Stimulated activated CD8-positive, alpha-beta memory T cell treated with anti-CD3 and anti-CD28 coated beads, Interleukin-15, amount 100 ng/mL, for 1 hour (primary cell): ENCODE measurements around the gene TRIM8.
A peak's percentile ranks its signal among the peaks of the same experiment; 100 is the strongest.

ENCODE experiments used
- DNase-seq: peaks from one replicate; pipeline ENCODE4 v3.0.0-alpha.2; 2020; ENCODE audit warnings: low read depth

Gene TRIM8, protein sequence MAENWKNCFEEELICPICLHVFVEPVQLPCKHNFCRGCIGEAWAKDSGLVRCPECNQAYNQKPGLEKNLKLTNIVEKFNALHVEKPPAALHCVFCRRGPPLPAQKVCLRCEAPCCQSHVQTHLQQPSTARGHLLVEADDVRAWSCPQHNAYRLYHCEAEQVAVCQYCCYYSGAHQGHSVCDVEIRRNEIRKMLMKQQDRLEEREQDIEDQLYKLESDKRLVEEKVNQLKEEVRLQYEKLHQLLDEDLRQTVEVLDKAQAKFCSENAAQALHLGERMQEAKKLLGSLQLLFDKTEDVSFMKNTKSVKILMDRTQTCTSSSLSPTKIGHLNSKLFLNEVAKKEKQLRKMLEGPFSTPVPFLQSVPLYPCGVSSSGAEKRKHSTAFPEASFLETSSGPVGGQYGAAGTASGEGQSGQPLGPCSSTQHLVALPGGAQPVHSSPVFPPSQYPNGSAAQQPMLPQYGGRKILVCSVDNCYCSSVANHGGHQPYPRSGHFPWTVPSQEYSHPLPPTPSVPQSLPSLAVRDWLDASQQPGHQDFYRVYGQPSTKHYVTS

DNA sequence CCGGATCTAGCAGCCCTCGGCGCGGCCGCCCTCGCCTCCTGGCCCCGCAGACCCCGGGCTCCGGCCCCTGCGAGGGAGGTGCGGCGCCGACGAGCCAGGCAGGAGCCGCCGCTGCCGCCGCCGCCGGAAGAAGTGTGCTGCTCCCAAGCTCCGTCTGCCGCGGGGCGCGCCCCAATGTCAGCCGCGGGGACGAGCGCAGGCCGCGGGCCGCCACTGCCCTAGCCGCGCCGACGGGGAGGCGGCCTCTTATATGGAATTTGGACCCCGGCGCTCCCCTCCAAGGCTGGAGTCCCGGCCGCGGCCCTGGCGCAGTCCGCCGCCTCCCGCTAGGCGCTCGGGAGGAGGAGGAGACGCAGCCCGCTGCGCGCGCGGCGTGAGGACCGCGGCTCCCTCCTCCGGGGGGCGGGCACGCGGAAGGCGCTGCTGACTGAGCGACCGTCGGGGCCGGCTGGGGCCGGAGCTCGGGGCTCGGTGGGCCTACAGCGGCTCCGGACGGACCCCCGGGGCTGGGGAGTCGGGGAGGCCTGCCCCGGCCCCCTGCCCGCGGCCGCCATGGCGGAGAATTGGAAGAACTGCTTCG lies at the start of gene TRIM8:
TSS of gene TRIM8 (plus strand) at position 414 of the 580 bp plus-strand sequence. CDS start at position 553, 139 bp downstream.
- no peak for DNase-seq

DNA sequence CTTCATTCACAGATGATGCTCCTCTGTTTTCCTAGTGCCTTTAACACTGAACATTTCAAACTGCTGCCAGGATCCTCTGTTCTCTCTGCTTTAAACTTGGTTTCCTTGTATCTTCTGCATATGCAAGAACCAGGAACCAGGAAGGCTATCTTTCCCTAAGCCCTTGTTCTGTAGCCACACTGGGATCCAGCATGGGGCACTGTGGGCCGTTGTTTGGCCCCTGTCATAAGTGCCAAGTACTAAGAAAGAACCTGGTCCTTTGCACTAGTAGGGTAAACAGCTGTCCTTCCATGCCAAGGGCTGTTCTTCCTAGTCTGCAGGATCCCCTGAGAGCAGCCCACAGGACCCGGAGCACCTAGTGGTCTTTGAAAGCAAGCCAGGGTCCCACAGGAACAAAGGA lies 49.0 kb upstream of the TRIM8 start:
- DNase-seq, result no peak

DNA sequence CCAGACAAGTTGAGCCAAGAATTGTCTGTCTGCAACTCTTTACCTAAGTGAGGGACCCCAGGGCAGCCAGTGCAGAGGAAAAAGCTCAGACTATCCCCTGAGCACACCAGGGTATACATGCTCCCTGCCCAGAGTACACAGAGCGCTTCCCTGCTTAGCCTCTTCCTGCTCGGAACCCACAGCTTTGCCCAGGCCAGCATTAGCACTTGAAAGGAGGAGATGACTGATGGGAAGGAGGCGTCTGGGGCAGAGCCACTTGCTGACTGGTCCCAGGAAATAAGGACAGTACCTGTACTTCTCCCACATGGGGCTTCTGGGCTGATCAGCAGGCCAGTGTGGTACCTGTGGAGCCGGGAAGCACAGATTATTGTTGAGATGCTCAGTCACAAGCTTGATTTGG lies 48.4 kb upstream of the TRIM8 start:
- no peak for DNase-seq

DNA sequence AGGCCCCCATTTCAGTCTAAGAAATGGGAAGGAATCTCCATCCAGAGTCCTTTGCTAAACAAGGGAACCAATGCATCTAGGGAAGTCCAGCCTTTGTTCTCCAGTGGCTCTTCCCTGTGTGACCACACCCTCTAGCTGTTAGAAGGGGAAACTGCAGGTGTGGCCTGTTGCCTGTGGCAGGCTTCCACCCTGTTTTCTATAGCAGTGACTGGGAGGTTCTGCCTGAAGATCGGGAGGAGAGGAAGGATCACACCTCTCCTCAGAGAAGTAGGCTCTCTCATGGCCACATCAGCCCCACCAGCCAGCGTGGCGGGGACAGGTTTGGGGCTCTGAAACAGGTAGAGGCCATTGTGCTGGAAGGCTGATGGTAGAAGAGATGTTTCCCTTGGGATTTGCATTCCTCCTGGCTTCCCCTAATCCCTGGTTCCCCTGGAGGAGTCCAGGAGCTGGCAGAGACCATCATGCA lies 47.7 kb upstream of the TRIM8 start:
- no peak for DNase-seq

DNA sequence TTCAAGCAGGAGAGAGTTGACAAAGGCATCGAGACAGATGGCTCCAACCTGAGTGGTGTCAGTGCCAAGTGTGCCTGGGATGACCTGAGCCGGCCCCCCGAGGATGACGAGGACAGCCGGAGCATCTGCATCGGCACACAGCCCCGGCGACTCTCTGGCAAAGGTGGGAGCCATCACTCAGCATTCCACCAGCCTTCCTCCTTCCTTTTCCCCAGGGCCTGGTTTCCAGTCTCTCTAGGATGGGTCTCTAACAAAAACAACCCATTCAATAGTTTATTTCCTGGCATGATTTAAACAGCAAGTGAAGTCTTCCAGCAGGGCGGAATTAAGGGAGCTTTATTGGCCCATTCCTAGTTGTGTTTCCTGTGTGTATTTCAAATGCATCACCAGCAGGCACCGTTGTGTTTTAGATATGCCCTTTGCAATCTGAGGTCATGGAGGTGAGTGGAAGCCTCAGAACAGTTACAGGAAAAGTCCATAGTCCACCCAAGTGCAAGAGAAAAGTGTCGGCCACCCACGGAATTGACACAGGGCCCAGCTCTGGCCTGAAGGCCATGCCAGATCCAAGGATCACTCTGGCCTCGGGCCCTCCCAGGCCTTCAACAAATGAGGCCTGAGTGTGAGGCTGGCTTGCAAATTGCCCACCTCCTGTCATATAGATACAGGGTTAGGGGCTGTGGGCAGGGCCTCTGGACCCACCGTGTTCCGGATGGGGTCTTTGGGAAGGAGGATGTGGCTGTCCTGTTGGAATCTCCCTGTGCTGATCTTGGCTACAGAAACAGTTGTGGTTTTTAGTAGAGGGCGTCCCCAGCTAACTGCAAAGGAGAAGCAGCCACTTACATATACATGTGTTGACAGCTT lies 46.9 kb upstream of the TRIM8 start:
- no peak for DNase-seq

DNA sequence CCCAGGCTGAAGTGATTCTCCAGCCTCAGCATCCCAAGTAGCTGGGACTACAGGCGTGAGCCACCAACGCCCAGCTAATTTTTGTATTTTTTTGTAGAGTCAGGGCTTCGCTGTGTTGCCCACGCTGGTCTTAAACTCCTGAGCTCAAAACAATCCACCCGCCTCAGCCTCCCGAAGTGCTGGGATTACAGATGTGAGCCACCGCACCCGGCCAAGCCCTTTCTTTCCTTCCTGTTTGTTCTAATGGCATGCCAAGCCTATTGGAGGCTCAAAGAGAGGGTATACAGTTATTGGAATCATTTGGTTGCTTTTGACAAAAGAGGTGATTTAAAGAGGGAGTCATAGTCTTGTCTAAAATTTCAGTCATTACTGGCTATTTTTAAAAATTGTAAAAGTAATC lies 46.0 kb upstream of the TRIM8 start:
- no peak for DNase-seq

DNA sequence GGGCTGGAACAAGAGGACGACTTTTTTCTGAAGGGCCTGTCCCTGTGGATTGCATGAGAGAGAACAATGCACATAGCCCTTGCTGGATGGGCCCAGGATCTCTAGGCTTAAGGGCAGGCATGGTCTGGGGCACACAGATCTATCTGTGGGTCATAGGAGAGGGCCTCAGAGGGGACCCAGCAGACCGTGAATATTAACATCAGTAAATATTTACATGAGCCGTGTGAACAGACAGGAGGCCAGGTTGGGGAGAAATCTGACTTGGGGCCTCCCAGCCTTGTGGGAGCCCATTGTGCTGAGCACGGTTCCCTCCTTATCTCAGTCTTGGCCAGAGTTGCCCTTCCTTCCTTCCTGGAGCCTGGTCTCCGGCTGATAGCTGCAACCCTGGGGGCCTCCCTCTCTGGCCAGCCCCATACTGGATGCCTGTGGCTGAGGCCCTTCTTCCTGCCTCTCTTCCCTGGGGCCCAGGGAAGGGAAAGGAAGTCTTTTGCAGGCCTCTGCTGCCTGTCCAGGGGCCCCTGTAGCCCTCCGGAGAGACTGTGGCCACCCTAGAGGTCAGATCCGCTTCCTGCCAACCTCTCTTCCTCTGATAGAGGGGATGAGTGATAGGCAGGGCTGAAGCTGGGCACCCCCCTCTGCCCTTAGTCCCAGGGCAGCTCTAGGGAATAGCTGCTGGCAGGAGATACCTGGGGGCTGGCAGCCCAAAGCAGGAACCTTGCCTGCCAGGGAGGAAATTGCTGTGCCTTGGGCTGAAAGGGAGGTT lies 44.5 kb upstream of the TRIM8 start:
- DNase-seq, result no peak

DNA sequence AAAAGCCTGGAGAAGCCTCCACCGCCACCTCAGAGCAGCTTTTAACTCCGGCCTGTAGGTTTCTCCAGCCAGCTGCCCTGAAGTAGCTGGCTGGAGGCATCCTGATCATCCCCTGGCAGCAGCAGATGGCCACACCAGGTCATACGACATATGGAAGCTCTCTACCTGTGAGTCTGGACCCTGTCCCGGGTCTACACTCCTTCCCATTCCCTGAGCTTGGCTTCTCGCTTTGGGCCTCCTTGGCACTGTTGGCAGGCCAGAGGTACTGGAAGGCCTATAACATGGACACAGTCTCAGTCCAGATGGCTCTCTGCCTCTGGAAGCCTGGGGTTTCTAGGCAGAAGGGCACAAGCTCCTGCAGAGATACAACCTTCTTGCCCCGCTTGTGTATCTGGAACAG lies 43.5 kb upstream of the TRIM8 start:
- DNase-seq, result no peak

DNA sequence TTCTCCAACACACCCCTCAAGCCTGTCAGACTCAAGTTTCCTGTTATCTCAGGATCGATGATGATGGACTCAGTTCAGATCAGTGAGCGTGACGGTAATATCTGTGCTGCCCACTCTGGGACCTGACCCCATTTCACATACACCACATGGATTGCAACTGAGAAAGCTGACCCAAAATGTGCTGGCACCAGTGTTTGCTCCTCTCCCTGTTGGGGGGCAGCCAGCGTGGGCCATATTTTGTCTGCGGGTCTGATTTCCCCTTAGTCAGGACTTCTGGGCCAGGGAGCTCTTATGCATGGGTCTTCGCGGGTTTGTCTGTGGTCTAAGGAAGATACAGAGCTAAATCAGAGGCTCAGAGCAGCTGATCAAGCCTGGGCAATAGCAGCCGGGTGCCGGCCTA lies 42.6 kb upstream of the TRIM8 start:
- DNase-seq, result no peak

DNA sequence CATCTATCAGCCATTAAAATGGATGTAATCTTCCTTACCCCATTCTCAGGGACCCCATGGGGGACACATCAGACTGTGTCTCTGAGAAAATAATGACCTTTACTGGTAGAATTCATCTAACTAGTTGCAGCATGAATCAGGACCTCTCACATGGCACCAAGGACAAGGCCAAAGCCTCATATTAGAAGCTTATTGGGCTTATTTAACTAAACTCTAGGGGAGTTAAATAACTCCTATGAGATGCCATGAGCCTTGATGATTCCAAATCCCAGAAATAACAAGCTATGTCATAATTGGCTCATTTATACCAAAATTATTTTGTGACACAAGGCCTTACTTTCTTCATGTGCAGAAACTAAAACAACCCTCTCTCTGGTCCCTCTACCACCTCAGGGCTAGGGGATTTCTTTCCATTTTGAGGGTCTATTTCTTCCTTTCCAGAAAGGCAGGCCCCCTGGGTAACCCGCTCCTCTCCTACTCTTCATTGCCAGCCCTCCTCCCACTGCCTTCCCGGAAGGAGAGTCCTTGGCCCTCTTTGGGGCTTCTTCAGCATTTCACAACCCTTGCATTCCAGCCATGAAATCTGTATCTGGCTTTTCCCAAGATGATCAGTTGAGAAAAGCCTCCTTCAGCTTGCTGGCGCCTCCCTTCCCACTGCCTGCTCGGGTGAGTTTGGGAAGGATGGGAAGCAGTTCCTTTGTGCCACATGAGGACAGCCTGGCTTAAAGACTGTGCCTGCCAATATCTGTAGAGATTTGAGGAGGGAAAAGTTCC lies 41.8 kb upstream of the TRIM8 start:
- DNase-seq, result no peak

DNA sequence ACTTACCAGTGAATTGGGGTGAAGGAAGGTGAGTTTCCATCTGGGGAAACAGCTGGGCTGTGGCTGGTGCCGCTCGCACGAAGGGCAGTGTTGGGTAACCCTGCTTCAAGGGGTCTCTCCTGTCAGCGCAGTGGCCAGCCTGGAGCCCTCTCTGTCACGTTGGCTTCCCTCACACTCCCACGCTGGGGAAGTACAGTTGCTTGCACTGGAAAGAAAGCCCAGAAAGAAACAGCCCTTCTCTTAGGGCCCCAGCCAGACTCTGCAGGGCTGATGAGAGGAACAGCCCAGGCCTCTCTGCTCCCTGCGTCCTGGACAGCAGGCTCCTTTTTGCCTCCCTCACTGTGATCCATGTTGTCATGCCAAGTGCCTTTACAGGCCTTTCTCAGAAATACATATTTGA lies 40.3 kb upstream of the TRIM8 start:
- no peak for DNase-seq

DNA sequence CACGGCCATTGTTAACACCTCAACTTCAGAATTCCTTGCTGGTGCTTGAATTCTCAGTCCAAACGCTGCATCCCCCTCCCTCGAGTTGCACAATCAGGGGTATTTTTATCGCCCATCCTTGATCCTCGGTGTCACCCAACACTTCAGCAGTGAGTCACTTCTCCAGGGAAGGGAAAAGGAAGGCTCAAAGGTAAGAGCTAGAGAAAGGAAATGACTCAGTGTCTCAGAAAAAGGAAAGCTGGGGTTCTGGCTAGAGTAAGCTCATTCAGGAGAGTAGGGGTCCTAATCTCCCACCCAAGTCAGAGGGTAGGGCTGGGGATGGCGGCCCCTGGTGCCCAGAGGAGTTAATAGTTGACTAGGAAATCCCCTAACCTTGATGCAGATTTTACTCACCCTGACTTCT lies 39.8 kb upstream of the TRIM8 start:
- no peak for DNase-seq

DNA sequence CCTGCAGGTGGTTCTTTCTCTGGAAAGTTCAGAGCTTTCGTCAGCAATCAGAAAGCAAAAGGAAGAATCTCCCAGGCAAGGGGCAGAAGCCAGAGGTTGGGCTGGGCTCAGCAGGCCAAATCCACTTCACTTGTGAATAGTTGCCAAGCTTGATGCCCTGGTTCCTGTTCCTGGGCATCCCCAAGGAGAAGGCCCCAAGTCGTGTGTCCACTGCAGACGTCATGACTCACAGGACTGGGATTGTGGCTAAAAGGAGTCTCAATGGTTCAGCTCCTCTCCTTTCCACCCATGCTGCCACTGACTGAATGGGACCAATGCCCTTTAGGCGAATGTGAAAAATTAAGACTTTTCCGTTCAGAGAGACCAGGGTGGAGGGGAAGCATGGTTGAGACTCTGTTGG lies 38.6 kb upstream of the TRIM8 start:
- DNase-seq, result no peak

DNA sequence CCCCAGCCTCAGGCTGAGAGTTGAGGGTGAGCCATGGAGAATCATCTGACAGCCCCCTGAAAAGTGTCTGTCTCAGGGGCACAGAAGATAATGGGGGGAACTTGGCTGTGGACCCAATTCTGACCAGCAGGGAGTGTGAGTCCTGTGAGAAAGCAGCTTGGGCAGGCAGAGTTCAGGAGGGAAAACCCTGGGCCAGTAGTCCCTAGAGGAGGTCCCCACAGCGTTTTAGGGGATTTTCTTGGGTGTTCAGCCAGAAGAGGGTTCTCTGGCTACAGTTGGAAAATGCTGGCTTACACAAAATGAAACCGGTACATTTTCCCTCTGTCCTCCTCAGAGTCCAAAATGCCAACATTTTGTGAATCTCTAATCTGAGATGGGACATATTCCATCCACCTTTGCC lies 35.8 kb upstream of the TRIM8 start:
- DNase-seq, result no peak

DNA sequence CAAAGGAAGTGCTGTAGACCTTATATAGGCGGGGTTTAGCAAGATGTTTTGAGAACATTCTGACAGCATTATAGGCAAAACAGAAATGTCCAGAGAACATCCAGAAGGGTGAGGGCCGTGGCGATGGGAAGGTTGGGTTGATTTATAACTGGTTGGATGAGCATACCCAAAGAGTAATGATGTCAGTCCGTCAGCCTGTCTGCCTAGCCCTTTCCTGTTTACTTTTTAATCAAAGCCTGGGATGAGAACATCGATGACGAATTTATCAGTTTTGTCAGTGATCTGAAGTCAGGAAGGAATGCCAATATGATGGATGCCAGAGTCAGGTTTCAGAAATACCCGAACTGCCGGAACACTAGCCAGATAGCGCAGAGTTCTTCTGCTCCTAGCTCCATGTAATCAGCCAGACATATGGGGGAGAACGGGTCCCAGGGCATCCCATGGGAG lies 33.8 kb upstream of the TRIM8 start:
- no peak for DNase-seq

DNA sequence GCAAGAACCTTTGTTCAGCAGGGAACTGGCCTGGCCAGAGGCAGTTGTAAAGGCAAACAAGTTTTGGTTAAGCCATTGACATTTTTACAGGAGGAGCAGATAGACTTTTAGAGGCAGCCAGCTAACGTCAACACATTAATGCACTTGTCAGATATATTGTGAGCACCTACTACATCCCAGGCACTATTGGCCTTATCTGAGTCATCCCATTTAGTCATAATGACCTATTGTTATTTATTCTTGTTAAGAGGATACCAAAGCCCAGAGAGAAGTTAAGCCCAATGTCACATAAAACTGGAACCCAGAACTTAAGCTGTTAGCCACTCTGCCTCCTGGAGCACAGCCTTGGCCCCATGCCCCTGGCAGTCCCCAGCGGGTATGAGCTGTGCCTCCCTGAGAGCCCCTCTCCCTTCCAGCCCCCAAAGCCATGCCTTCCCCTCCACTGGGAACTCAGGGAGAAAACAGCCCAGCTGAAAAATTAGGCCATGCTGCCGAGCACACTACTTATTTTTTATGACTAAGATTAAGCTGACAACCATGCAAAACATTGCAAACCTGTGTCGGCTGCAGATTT lies 32.7 kb upstream of the TRIM8 start:
- DNase-seq, result no peak

DNA sequence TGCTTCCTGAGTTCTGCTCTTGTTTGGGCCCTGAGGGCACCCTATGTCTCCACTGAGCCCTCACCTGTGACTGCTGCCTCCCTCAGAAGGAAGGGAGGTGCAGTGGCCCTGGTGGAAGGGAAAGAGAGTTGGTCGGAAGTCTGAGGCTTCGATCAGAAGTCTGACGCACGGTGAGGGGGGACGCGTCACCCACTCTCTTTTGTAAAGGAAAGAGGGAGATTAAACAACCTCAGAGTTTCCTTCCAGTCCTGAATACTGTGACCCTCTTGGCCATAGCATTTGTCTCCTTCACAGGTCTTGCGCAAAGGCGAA lies 31.4 kb upstream of the TRIM8 start:
- DNase-seq, result peak; percentile 16

DNA sequence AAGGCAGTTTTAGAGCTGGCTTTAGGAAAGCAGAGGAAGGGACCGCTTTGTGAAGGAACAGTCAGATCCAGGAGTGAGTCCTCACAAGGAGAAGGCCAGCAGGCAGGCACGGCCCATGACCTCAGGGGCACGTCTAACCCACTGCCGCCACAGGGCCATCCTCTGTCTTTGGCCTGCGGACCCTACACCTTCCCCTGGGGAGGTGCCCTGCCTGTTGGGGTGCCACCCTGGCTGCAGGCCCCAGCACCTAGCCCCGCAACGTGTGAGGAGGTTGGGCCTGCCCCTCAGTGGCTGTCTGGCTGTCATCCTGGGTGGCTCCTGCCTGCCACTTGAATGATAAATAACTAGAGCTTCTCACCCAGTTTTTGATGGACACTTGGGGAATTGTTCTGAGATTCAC lies 31.0 kb upstream of the TRIM8 start:
- DNase-seq, result no peak

DNA sequence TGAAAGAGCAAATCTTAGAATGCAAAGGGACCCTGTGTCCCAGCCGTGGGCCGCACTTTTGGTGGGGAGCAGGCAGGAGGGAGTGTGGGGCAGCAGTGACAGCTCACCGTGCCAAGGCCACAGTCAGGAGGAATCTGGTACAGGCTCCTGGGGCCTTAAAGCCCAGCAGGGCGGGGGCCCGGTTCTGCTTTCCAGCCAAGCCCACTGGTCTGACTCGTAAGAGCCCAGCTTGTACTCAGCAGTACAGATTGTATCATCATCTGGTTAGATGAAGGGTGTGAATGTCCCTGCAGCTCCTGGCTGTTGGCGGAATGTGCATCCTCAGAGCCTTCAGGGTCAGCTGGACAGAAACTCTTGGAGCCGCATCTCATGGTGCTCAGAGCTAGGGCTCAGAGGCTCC lies 30.5 kb upstream of the TRIM8 start:
- DNase-seq, result no peak

DNA sequence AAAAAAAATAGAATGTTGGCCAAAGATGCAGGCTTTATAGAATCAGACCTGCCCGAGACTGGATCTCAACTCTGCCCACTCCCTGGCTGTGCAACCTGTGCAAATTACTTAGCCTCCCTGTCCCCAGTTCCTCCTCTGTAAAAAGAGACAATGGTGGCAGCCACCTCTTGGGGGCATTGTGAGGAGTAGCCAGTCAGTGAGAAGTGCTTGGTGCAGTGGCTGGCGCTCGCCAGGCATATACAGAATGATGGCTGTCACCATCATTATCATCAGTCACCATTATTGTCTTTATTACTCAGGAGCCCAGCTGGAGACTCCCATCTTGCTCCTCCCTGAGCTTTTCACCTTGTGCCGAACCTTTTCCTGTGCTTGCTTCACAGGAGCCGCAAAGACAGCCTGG lies 29.4 kb upstream of the TRIM8 start:
- DNase-seq, result no peak

DNA sequence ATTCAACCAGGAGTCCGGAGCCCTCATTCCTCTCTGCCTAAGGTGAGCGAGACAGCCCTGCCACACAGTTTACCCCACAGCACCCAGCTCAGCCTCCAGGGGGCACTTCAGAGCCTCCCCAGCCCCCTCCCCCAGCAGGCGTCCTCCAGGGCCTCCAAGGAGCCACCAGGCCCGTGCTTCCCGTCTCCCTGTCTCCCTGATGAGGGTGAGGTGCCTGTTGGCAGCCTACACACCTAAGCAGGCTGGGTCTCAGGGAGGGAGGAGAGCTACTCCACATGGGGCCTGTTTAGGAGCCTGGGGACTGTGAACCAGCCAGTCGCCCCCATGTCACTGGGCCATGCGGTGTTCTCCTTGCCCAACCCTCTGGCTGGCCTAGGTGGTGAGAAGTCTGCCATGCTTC lies 28.9 kb upstream of the TRIM8 start:
- no peak for DNase-seq
